T47D (cell line): ENCODE data around the gene DTNB.
"Not testable (repeated sequence)": the region's sequence is repeated elsewhere in the genome, so short reads cannot be mapped to it uniquely, and the experiment has no call there.

Experiments used
- DNase-seq, 2 experiments: peaks; one replicate each; pipeline versions ENCODE4 v3.0.0 to v3.0.0-alpha.2; 2011 to 2012; ENCODE audit warnings: low read depth in 1 of 2, low spot score in 1 of 2
- JUND ChIP-seq: IDR thresholded peaks from 2 replicates; pipeline ENCODE4 v1.6.1; 2012; ENCODE audit warnings: low read depth
- in situ Hi-C: cut with HindIII; loops from 2 replicates; pipeline ENCODE4 v1.10.0; 2016; ENCODE audit warnings: low sequenced_read_pairs, low pct_unique_long_range_greater_than_20kb

DTNB gene

GRCh38 chr2:25639696-25640095, 33.7 kb downstream of the DTNB start:
- no peak for DNase-seq
- no peak for TF ChIP-seq JUND
- in situ Hi-C loops, result no loop called here

- in situ Hi-C loops, result no loop called here
- DNase-seq, result no peak
- no peak for TF ChIP-seq JUND
These were observed 34.2 kb downstream of the DTNB start for GRCh38 chr2:25639131-25639530.

GRCh38 chr2:25635797-25636196, 37.6 kb downstream of the DTNB start:
- in situ Hi-C loops, result no loop called here
- no peak for TF ChIP-seq JUND
- DNase-seq, result no peak

- in situ Hi-C loops, DNase-seq: not testable (repeated sequence)
These were observed 39.6 kb downstream of the DTNB start for GRCh38 chr2:25633801-25634200.

- no peak for TF ChIP-seq JUND
- in situ Hi-C loops, result no loop called here
- DNase-seq, result no peak
These were observed 41.0 kb downstream of the DTNB start for GRCh38 chr2:25632396-25632795.

- no peak for TF ChIP-seq JUND
These were observed 48.7 kb downstream of the DTNB start for GRCh38 chr2:25624635-25625034.

GRCh38 chr2:25623361-25623760, 50.0 kb downstream of the DTNB start:
- no peak for TF ChIP-seq JUND
- in situ Hi-C loops, result no loop called here
- no peak for DNase-seq

More at GRCh38 chr2:25624635-25625034, 48.7 kb downstream of the DTNB start:
- in situ Hi-C loops, result no loop called here
- no peak for DNase-seq

GRCh38 chr2:25620711-25621110, 52.7 kb downstream of the DTNB start:
- in situ Hi-C loops, result no loop called here
- no peak for TF ChIP-seq JUND
- DNase-seq, result no peak

- DNase-seq, result no peak
These were observed 53.3 kb downstream of the DTNB start for GRCh38 chr2:25620077-25620476.

GRCh38 chr2:25619185-25619584, 54.2 kb downstream of the DTNB start:
- in situ Hi-C loops, result no loop called here
- no peak for TF ChIP-seq JUND
- DNase-seq, result no peak

More at GRCh38 chr2:25620077-25620476, 53.3 kb downstream of the DTNB start:
- TF ChIP-seq JUND, result no peak
- in situ Hi-C loops, result no loop called here

- in situ Hi-C loops, result no loop called here
- TF ChIP-seq JUND, result no peak
- peak in 1 of 2 experiments; percentile 33 for DNase-seq
These were observed 54.7 kb downstream of the DTNB start for GRCh38 chr2:25618676-25619075.

- DNase-seq, result no peak
- in situ Hi-C loops, result no loop called here
- no peak for TF ChIP-seq JUND
These were observed 55.3 kb downstream of the DTNB start for GRCh38 chr2:25617948-25618646.

- no peak for TF ChIP-seq JUND
- DNase-seq, result no peak
- in situ Hi-C loops, result no loop called here
These were observed 57.5 kb downstream of the DTNB start for GRCh38 chr2:25615920-25616319.

GRCh38 chr2:25615386-25615785, 58.0 kb downstream of the DTNB start:
- in situ Hi-C loops, result no loop called here
- no peak for TF ChIP-seq JUND
- no peak for DNase-seq
